ENCODE data around the gene ENTPD3. TPM values are rescaled to one million over a fixed set of nuclear protein-coding genes. Genes with fewer than 3 reads are reported as not detected.
A peak's percentile ranks its signal among the peaks of the same experiment; 100 is the strongest.

The ENTPD3 gene
- polyA plus RNA-seq, 1 donor (not counting 4 experiments of a cell fraction or from before 2014, with no cell fraction given), result 12.9 TPM

- FAIRE-seq, result no peak
- no peak for DNase-seq (ENCODE audit: low read depth, low spot score)
- no peaks in the 10 kb centered on the region for H3K36me3 ChIP-seq (ENCODE audit: control insufficient read depth in 2 of 2, extremely low read depth in 1 of 2, insufficient read depth in 2 of 2, low read length in 2 of 2)
- H3K4me3 ChIP-seq (ENCODE audit: control insufficient read depth in 2 of 3, extremely low read depth in 1 of 3, insufficient read depth in 2 of 3, low read depth in 1 of 3, low read length in 3 of 3), result peak overlapping the region; percentile 74 to 87 (median 80)
- H3K79me2 ChIP-seq (ENCODE audit: control insufficient read depth, insufficient read depth, low read length), result peaks cover 4% of the 10 kb centered on the region
- H3K9ac ChIP-seq (ENCODE audit: control insufficient read depth, extremely low read depth, insufficient read depth, low read length), result peak overlapping the region; percentile 93
- H3K9me3 ChIP-seq (ENCODE audit: control insufficient read depth, low read depth, low read length), result no peaks in the 10 kb centered on the region
- H3K27ac ChIP-seq (ENCODE audit: control insufficient read depth, insufficient read depth, low read length), result peak overlapping the region; percentile 91
- peak overlapping the region; percentile 99 for H2AFZ ChIP-seq (ENCODE audit: control insufficient read depth, low read length)
- peaks cover 17% of the 10 kb centered on the region for H3K4me1 ChIP-seq (ENCODE audit: control insufficient read depth, extremely low read depth, insufficient read depth, low read length)
- no peaks in the 10 kb centered on the region for H3K9me1 ChIP-seq (ENCODE audit: control insufficient read depth, extremely low read depth, insufficient read depth, low read length)
- no peak for TF ChIP-seq EZH2 (IDR thresholded peaks at IDR 0.05; ENCODE audit: low read length)
- TF ChIP-seq CTCF (optimal IDR thresholded peaks at IDR 0.05 in 1 of 3, IDR thresholded peaks at IDR 0.05 in 1 of 3, conservative IDR thresholded peaks at IDR 0.05 in 1 of 3; ENCODE audit: extremely low read depth in 1 of 3, insufficient read depth in 2 of 3, low read length in 3 of 3), result no peak
- peak overlapping the region; percentile 70 for H3K4me2 ChIP-seq (ENCODE audit: control insufficient read depth, extremely low read depth, insufficient read depth, low read depth, low read length)
- H4K20me1 ChIP-seq (ENCODE audit: control insufficient read depth, extremely low read depth, insufficient read depth, low read length), result no peaks in the 10 kb centered on the region
- H3K27me3 ChIP-seq (ENCODE audit: control insufficient read depth, extremely low read depth, insufficient read depth, low read length), result no peaks in the 10 kb centered on the region
- dilution Hi-C loops (cut with MboI; ENCODE audit: extremely low pct_ligation_motif_present, low sequenced_read_pairs), result no loop called here
Measured at GRCh38 chr3:40452562-40452875, 65.5 kb downstream of the ENTPD3 start.

GRCh38 chr3:40452876-40453730 is 66.1 kb downstream of the ENTPD3 start:
- H4K20me1 ChIP-seq (ENCODE audit: control insufficient read depth, extremely low read depth, insufficient read depth, low read length), result no peaks in the 10 kb centered on the region
- peak; percentile 95 for DNase-seq (ENCODE audit: low read depth, low spot score)
- peak overlapping the region; percentile 99 for H2AFZ ChIP-seq (ENCODE audit: control insufficient read depth, low read length)
- H3K27ac ChIP-seq (ENCODE audit: control insufficient read depth, insufficient read depth, low read length), result peak overlapping the region; percentile 91
- H3K9me1 ChIP-seq (ENCODE audit: control insufficient read depth, extremely low read depth, insufficient read depth, low read length), result no peaks in the 10 kb centered on the region
- peaks cover under 1 to 3% of the 10 kb centered on the region in 2 experiments for H3K36me3 ChIP-seq (ENCODE audit: control insufficient read depth in 2 of 2, extremely low read depth in 1 of 2, insufficient read depth in 2 of 2, low read length in 2 of 2)
- TF ChIP-seq EZH2 (IDR thresholded peaks at IDR 0.05; ENCODE audit: low read length) (no peak), CTCF (optimal IDR thresholded peaks at IDR 0.05 in 1 of 3, IDR thresholded peaks at IDR 0.05 in 1 of 3, conservative IDR thresholded peaks at IDR 0.05 in 1 of 3; ENCODE audit: extremely low read depth in 1 of 3, insufficient read depth in 2 of 3, low read length in 3 of 3) (peak in 1 of 3 experiments; percentile 27)
- H3K4me1 ChIP-seq (ENCODE audit: control insufficient read depth, extremely low read depth, insufficient read depth, low read length), result peaks cover 19% of the 10 kb centered on the region
- dilution Hi-C loops (cut with MboI; ENCODE audit: extremely low pct_ligation_motif_present, low sequenced_read_pairs), result no loop called here
- no peaks in the 10 kb centered on the region for H3K27me3 ChIP-seq (ENCODE audit: control insufficient read depth, extremely low read depth, insufficient read depth, low read length)
- peak overlapping the region; percentile 93 for H3K9ac ChIP-seq (ENCODE audit: control insufficient read depth, extremely low read depth, insufficient read depth, low read length)
- peak; percentile 86 for FAIRE-seq
- H3K4me3 ChIP-seq (ENCODE audit: control insufficient read depth in 2 of 3, extremely low read depth in 1 of 3, insufficient read depth in 2 of 3, low read depth in 1 of 3, low read length in 3 of 3), result peak overlapping the region; percentile 74 to 87 (median 80)
- no peaks in the 10 kb centered on the region for H3K9me3 ChIP-seq (ENCODE audit: control insufficient read depth, low read depth, low read length)
- peaks cover 10% of the 10 kb centered on the region for H3K79me2 ChIP-seq (ENCODE audit: control insufficient read depth, insufficient read depth, low read length)
- H3K4me2 ChIP-seq (ENCODE audit: control insufficient read depth, extremely low read depth, insufficient read depth, low read depth, low read length), result peak overlapping the region; percentile 96

Data from keratinocyte (primary cell).